ENCODE results near the gene TPPP. TPM values are rescaled to one million over a fixed set of nuclear protein-coding genes. Genes with fewer than 3 reads are reported as not detected.
"Not testable (repeated sequence)": the region's sequence is repeated elsewhere in the genome, so short reads cannot be mapped to it uniquely, and the experiment has no call there.

Gene TPPP
- total RNA-seq, 3 donors from 2014 or later (not counting 1 experiment from before 2014, with no cell fraction given): 0.24 to 1.3 (median 1.2) TPM

GRCh38 chr5:708848-709517 is 15.8 kb upstream of the TPPP start:
- H3K36me3 ChIP-seq (ENCODE audit: control insufficient read depth, insufficient read depth, low read length); H3K4me1 ChIP-seq (ENCODE audit: control insufficient read depth, insufficient read depth, low read length); H3K9me3 ChIP-seq (ENCODE audit: control insufficient read depth, insufficient read depth, low read length); H3K4me3 ChIP-seq (ENCODE audit: low read length); intact Hi-C loops (cut with micrococcal nuclease); H3K36me3 Mint-ChIP-seq; H3K27ac Mint-ChIP-seq; H3K27ac ChIP-seq (ENCODE audit: low read length); DNase-seq; H3K27me3 Mint-ChIP-seq (ENCODE audit: low read depth in 2 of 2); H3K4me1 Mint-ChIP-seq; H3K4me3 Mint-ChIP-seq; H3K27me3 ChIP-seq (ENCODE audit: control insufficient read depth, insufficient read depth, low read length); H3K9me3 Mint-ChIP-seq: not testable (repeated sequence)
- WGBS (ENCODE audit: insufficient coverage): 100% methylated on average over 1 of the region's 3 CpGs
- ATAC-seq: peak in 1 of 3 donors; percentile 27

DNA sequence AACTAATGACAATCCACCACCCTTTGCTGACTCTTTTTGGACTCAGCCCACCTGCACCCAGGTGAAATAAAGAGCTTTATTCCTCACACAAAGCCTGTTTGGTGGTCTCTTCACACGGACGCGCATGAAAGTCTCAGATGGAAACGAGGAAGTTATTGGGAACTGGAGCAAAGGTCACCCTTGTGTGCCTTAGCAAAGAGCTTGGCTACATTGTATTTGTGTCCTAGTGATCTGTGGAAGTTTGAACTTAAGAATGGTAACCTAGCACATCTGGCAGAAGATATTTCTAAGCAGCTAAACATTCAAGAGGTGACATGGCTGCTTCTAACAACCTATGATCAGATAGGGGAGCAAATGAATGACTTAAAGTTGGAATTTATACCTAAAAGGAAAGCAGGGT is 15.2 kb upstream of the TPPP start:
- H3K27ac Mint-ChIP-seq; H3K27me3 Mint-ChIP-seq (ENCODE audit: low read depth in 2 of 2); H3K9me3 Mint-ChIP-seq; H3K4me3 Mint-ChIP-seq; H3K27me3 ChIP-seq (ENCODE audit: control insufficient read depth, insufficient read depth, low read length); H3K27ac ChIP-seq (ENCODE audit: low read length); ATAC-seq; H3K9me3 ChIP-seq (ENCODE audit: control insufficient read depth, insufficient read depth, low read length); H3K36me3 ChIP-seq (ENCODE audit: control insufficient read depth, insufficient read depth, low read length); intact Hi-C loops (cut with micrococcal nuclease); H3K4me3 ChIP-seq (ENCODE audit: low read length); H3K4me1 ChIP-seq (ENCODE audit: control insufficient read depth, insufficient read depth, low read length); DNase-seq; H3K4me1 Mint-ChIP-seq; H3K36me3 Mint-ChIP-seq: not testable (repeated sequence)
- WGBS (ENCODE audit: insufficient coverage): 90% methylated on average over 4 of the region's 4 CpGs

- H3K4me1 Mint-ChIP-seq; H3K4me3 Mint-ChIP-seq; H3K27ac Mint-ChIP-seq; ATAC-seq; DNase-seq; H3K9me3 Mint-ChIP-seq; intact Hi-C loops (cut with micrococcal nuclease); H3K9me3 ChIP-seq (ENCODE audit: control insufficient read depth, insufficient read depth, low read length); H3K4me3 ChIP-seq (ENCODE audit: low read length); H3K27ac ChIP-seq (ENCODE audit: low read length); H3K4me1 ChIP-seq (ENCODE audit: control insufficient read depth, insufficient read depth, low read length); H3K36me3 Mint-ChIP-seq; H3K27me3 Mint-ChIP-seq (ENCODE audit: low read depth in 2 of 2); H3K27me3 ChIP-seq (ENCODE audit: control insufficient read depth, insufficient read depth, low read length); H3K36me3 ChIP-seq (ENCODE audit: control insufficient read depth, insufficient read depth, low read length): not testable (repeated sequence)
- WGBS (ENCODE audit: insufficient coverage): 28% methylated on average over 7 of the region's 7 CpGs
These were observed 13.0 kb upstream of the TPPP start for GRCh38 chr5:706127-706526.

GRCh38 chr5:696753-697702 is 3.9 kb upstream of the TPPP start:
- peaks cover 10 to 14% of the 10 kb centered on the region in 2 donors for H3K27me3 Mint-ChIP-seq (ENCODE audit: low read depth in 2 of 2)
- H3K4me3 ChIP-seq (ENCODE audit: low read length); H3K36me3 ChIP-seq (ENCODE audit: control insufficient read depth, insufficient read depth, low read length); H3K9me3 ChIP-seq (ENCODE audit: control insufficient read depth, insufficient read depth, low read length); H3K27ac ChIP-seq (ENCODE audit: low read length); H3K4me1 Mint-ChIP-seq; DNase-seq; H3K4me3 Mint-ChIP-seq; H3K36me3 Mint-ChIP-seq; ATAC-seq; H3K9me3 Mint-ChIP-seq; H3K27me3 ChIP-seq (ENCODE audit: control insufficient read depth, insufficient read depth, low read length); H3K27ac Mint-ChIP-seq; intact Hi-C loops (cut with micrococcal nuclease): not testable (repeated sequence)
- H3K4me1 ChIP-seq (ENCODE audit: control insufficient read depth, insufficient read depth, low read length): peaks cover 12% of the 10 kb centered on the region
- 84% methylated on average over 18 of the region's 21 CpGs for WGBS (ENCODE audit: insufficient coverage)

- H3K27me3 Mint-ChIP-seq (ENCODE audit: low read depth in 2 of 2): peaks cover 10 to 14% of the 10 kb centered on the region in 2 donors
- H3K4me3 Mint-ChIP-seq; H3K27ac Mint-ChIP-seq; H3K36me3 ChIP-seq (ENCODE audit: control insufficient read depth, insufficient read depth, low read length); H3K4me1 Mint-ChIP-seq; H3K27ac ChIP-seq (ENCODE audit: low read length); H3K27me3 ChIP-seq (ENCODE audit: control insufficient read depth, insufficient read depth, low read length); intact Hi-C loops (cut with micrococcal nuclease); H3K9me3 ChIP-seq (ENCODE audit: control insufficient read depth, insufficient read depth, low read length); H3K4me3 ChIP-seq (ENCODE audit: low read length); ATAC-seq; DNase-seq; H3K36me3 Mint-ChIP-seq; H3K9me3 Mint-ChIP-seq: not testable (repeated sequence)
- peaks cover 16% of the 10 kb centered on the region for H3K4me1 ChIP-seq (ENCODE audit: control insufficient read depth, insufficient read depth, low read length)
- WGBS (ENCODE audit: insufficient coverage): 93% methylated on average over 8 of the region's 8 CpGs
These were observed 3.0 kb upstream of the TPPP start for GRCh38 chr5:696191-696590.

GRCh38 chr5:695475-695874 is 2.3 kb upstream of the TPPP start:
- H3K4me1 Mint-ChIP-seq; H3K36me3 ChIP-seq (ENCODE audit: control insufficient read depth, insufficient read depth, low read length); H3K9me3 Mint-ChIP-seq; DNase-seq; H3K27me3 ChIP-seq (ENCODE audit: control insufficient read depth, insufficient read depth, low read length); H3K9me3 ChIP-seq (ENCODE audit: control insufficient read depth, insufficient read depth, low read length); ATAC-seq; H3K4me3 Mint-ChIP-seq; H3K4me3 ChIP-seq (ENCODE audit: low read length); H3K27ac Mint-ChIP-seq; intact Hi-C loops (cut with micrococcal nuclease); H3K27ac ChIP-seq (ENCODE audit: low read length); H3K36me3 Mint-ChIP-seq: not testable (repeated sequence)
- peaks cover 7 to 14% of the 10 kb centered on the region in 2 donors for H3K27me3 Mint-ChIP-seq (ENCODE audit: low read depth in 2 of 2)
- peaks cover 16% of the 10 kb centered on the region for H3K4me1 ChIP-seq (ENCODE audit: control insufficient read depth, insufficient read depth, low read length)
- WGBS (ENCODE audit: insufficient coverage): 72% methylated on average over 5 of the region's 13 CpGs

- H3K27ac ChIP-seq (ENCODE audit: low read length); H3K27me3 Mint-ChIP-seq (ENCODE audit: low read depth in 2 of 2); H3K27me3 ChIP-seq (ENCODE audit: control insufficient read depth, insufficient read depth, low read length); H3K9me3 ChIP-seq (ENCODE audit: control insufficient read depth, insufficient read depth, low read length); H3K9me3 Mint-ChIP-seq; H3K36me3 Mint-ChIP-seq; H3K36me3 ChIP-seq (ENCODE audit: control insufficient read depth, insufficient read depth, low read length); DNase-seq; intact Hi-C loops (cut with micrococcal nuclease); H3K4me1 Mint-ChIP-seq; H3K4me3 ChIP-seq (ENCODE audit: low read length); H3K27ac Mint-ChIP-seq: not testable (repeated sequence)
- ATAC-seq: peak in 1 of 3 donors; percentile 4
- WGBS (ENCODE audit: insufficient coverage): under 1% methylated on average over 11 of the region's 22 CpGs
- H3K4me1 ChIP-seq (ENCODE audit: control insufficient read depth, insufficient read depth, low read length): peaks cover 16% of the 10 kb centered on the region
- H3K4me3 Mint-ChIP-seq: peak overlapping the region; percentile 25
These were observed 885 bp upstream of the TPPP start for GRCh38 chr5:694042-694431.
